ENCODE results near the gene ZNF236.

Gene ZNF236

GRCh38 chr18:76791642-76792041 is 30.7 kb upstream of the ZNF236 start:
- no peak overlapping the region for H3K27ac ChIP-seq
- TF ChIP-seq CTCF (IDR thresholded peaks at IDR 0.05), result no peak
- TF ChIP-seq ZFX (IDR thresholded peaks at IDR 0.05; ENCODE audit: borderline replicate concordance), result no peak

GRCh38 chr18:76794326-76794725 is 28.0 kb upstream of the ZNF236 start:
- TF ChIP-seq ZFX (IDR thresholded peaks at IDR 0.05; ENCODE audit: borderline replicate concordance), result no peak
- TF ChIP-seq CTCF (IDR thresholded peaks at IDR 0.05), result no peak
- no peak overlapping the region for H3K27ac ChIP-seq

GRCh38 chr18:76801567-76802505 is 20.5 kb upstream of the ZNF236 start:
- TF ChIP-seq CTCF (IDR thresholded peaks at IDR 0.05), result peak; percentile 97
- TF ChIP-seq ZFX (IDR thresholded peaks at IDR 0.05; ENCODE audit: borderline replicate concordance), result no peak
- no peak overlapping the region for H3K27ac ChIP-seq

GRCh38 chr18:76803413-76803812 is 18.9 kb upstream of the ZNF236 start:
- no peak for TF ChIP-seq ZFX (IDR thresholded peaks at IDR 0.05; ENCODE audit: borderline replicate concordance)
- no peak for TF ChIP-seq CTCF (IDR thresholded peaks at IDR 0.05)
- H3K27ac ChIP-seq, result no peak overlapping the region

- TF ChIP-seq ZFX (IDR thresholded peaks at IDR 0.05; ENCODE audit: borderline replicate concordance), result no peak
- TF ChIP-seq CTCF (IDR thresholded peaks at IDR 0.05), result peak; percentile 90
- H3K27ac ChIP-seq, result no peak overlapping the region
These were observed 18.5 kb upstream of the ZNF236 start for GRCh38 chr18:76803814-76804213.

GRCh38 chr18:76805221-76805620 is 17.1 kb upstream of the ZNF236 start:
- no peak overlapping the region for H3K27ac ChIP-seq
- no peak for TF ChIP-seq CTCF (IDR thresholded peaks at IDR 0.05)
- TF ChIP-seq ZFX (IDR thresholded peaks at IDR 0.05; ENCODE audit: borderline replicate concordance), result no peak

GRCh38 chr18:76806301-76806700 is 16.1 kb upstream of the ZNF236 start:
- TF ChIP-seq ZFX (IDR thresholded peaks at IDR 0.05; ENCODE audit: borderline replicate concordance), result no peak
- TF ChIP-seq CTCF (IDR thresholded peaks at IDR 0.05), result no peak
- no peak overlapping the region for H3K27ac ChIP-seq

All from 22Rv1 (cell line).